ENCODE data around the gene TMEM97.

Gene TMEM97

DNA sequence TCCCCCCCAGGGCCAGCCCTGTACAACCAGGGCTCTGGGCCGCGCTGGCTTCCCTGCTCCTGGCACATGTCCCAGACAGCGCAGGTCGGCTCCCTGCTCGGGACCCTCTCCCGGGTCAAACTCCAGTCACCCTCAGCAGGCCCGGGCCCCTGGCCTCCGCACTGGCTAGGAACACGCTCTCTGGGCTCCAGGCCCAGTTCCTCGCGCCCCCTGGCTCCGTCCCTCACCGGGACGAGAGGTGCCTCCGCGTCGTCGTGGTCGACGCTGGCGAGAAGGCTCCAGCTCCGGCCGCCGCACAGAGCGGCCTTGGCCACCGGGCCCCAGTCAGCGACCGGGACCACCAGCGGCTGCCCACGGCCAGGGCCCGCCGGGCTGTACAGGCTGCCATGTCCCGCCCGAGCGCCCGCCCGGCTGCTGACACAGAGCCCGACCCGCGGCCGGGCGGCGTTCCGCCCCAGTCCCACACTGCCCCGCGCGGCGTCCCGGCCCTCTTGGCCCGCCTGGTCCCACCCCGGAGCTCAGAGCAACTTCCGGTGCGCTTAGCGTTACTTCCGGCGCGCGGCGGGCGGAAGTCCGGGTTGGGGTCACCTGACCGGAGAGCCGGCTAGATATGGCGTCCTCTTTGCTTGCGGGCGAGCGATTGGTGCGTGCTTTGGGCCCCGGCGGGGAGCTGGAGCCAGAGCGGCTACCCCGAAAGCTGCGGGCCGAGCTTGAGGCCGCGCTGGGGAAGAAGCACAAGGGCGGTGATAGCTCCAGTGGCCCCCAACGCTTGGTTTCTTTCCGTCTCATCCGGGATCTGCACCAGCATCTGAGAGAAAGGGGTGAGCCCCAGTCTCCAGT lies 38.3 kb downstream of the TMEM97 start, which contains the start of gene POLDIP2:
Gene POLDIP2 (minus strand): TSS at position 467 of the 840 bp plus-strand sequence. CDS start 79 bp downstream, at position 388.
- TF ChIP-seq, protein P1, sequence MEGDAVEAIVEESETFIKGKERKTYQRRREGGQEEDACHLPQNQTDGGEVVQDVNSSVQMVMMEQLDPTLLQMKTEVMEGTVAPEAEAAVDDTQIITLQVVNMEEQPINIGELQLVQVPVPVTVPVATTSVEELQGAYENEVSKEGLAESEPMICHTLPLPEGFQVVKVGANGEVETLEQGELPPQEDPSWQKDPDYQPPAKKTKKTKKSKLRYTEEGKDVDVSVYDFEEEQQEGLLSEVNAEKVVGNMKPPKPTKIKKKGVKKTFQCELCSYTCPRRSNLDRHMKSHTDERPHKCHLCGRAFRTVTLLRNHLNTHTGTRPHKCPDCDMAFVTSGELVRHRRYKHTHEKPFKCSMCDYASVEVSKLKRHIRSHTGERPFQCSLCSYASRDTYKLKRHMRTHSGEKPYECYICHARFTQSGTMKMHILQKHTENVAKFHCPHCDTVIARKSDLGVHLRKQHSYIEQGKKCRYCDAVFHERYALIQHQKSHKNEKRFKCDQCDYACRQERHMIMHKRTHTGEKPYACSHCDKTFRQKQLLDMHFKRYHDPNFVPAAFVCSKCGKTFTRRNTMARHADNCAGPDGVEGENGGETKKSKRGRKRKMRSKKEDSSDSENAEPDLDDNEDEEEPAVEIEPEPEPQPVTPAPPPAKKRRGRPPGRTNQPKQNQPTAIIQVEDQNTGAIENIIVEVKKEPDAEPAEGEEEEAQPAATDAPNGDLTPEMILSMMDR (conservative IDR thresholded peaks at IDR 0.05) = no peak
- peak; percentile 86 for TF ChIP-seq ZFX (IDR thresholded peaks at IDR 0.05)

DNA sequence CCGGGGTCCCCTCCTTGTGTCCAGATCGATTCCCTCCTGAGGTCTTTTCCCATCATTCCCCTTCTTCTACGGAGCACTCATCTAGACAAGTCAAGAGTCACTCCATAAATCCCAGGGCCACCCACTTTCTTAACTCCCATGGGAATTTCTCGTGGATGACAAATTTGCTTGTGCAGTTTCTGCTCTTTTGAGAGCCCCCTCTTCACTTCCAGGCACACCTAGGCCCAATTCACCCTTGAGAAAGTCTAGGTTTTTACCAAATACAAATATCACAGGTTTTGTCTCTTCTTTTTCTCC lies 38.8 kb downstream of the TMEM97 start:
- TF ChIP-seq ZFX (IDR thresholded peaks at IDR 0.05) = no peak
- TF ChIP-seq, protein P1 (conservative IDR thresholded peaks at IDR 0.05) = no peak
- H3K27ac ChIP-seq = peak overlapping the region; percentile 98

More for the DNA sequence above, 38.3 kb downstream of the TMEM97 start, which contains the start of gene POLDIP2:
- H3K27ac ChIP-seq = peak within 1 kb of the TSS; percentile 98

- no peak for TF ChIP-seq ZFX (IDR thresholded peaks at IDR 0.05)
- TF ChIP-seq, protein P1 (conservative IDR thresholded peaks at IDR 0.05) = no peak
Measured at GRCh38 chr17:28363186-28363585, 44.2 kb downstream of the TMEM97 start.

GRCh38 chr17:28363776-28364650 lies 45.0 kb downstream of the TMEM97 start:
- TF ChIP-seq, protein P1 (conservative IDR thresholded peaks at IDR 0.05) = no peak
- TF ChIP-seq ZFX (IDR thresholded peaks at IDR 0.05) = no peak
- H3K27ac ChIP-seq = no peak overlapping the region

More at GRCh38 chr17:28363186-28363585, 44.2 kb downstream of the TMEM97 start:
- H3K27ac ChIP-seq = no peak overlapping the region

GRCh38 chr17:28364665-28365363 lies 45.8 kb downstream of the TMEM97 start, which contains the start of gene SEBOX:
TSS of gene SEBOX (minus strand) at chr17:28365199. CDS start at chr17:28365151, 48 bp downstream.
- no peak within 1 kb of the TSS for H3K27ac ChIP-seq
- TF ChIP-seq, protein P1 (conservative IDR thresholded peaks at IDR 0.05) = no peak
- TF ChIP-seq ZFX (IDR thresholded peaks at IDR 0.05) = no peak

GRCh38 chr17:28365487-28365886 lies 46.5 kb downstream of the TMEM97 start:
- TF ChIP-seq ZFX (IDR thresholded peaks at IDR 0.05) = no peak
- TF ChIP-seq, protein P1 (conservative IDR thresholded peaks at IDR 0.05) = no peak
- no peak overlapping the region for H3K27ac ChIP-seq
